ENCODE measurements around the gene SLIT3. TPM values are rescaled to one million over a fixed set of nuclear protein-coding genes. Genes with fewer than 3 reads are reported as not detected.

SLIT3 gene
- total and polyA plus RNA-seq, 10 of the 15 experiments (the other 5 are each of a cell fraction or from before 2014, with no cell fraction given), result 0.05 TPM; not detected in 9

DNA sequence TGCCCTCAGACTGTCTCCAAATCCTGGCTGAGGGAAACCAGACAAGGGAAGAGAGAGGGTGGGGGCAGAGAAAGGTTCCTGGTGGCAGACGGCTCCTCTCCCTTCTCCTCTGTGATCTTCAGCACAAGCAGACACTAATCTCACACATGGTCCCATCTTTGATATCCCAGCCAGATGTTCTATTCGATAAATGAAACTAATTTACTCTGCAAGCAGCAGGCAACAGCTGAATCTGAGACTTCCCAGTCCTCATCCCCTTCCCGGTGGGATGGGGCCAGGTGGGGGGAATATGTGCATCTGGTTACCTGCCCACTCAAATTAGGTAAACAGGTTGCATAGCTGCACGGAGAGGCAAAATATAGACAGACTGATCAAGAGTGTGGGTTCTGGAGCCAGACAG, 512.8 kb downstream of the SLIT3 start:
- DNase-seq (ENCODE audit: low read depth, low spot score) (no peak), ATAC-seq (no peak), FAIRE-seq (no peak)
- ChIA-PET RAD21 (ENCODE audit: unreplicated experiment) (no interaction called here), CTCF (no interaction called here), SMC1A (ENCODE audit: uncharacterized antibody, unreplicated experiment) (no interaction called here), POLR2A (no interaction called here)
- no peaks in the 10 kb centered on the region for H3K9me3 ChIP-seq (replicated peaks; ENCODE audit: control insufficient read depth, insufficient read depth, low read length)
- in situ Hi-C loops (cut with MboI), result no loop called here
- TF ChIP-seq, protein P1, sequence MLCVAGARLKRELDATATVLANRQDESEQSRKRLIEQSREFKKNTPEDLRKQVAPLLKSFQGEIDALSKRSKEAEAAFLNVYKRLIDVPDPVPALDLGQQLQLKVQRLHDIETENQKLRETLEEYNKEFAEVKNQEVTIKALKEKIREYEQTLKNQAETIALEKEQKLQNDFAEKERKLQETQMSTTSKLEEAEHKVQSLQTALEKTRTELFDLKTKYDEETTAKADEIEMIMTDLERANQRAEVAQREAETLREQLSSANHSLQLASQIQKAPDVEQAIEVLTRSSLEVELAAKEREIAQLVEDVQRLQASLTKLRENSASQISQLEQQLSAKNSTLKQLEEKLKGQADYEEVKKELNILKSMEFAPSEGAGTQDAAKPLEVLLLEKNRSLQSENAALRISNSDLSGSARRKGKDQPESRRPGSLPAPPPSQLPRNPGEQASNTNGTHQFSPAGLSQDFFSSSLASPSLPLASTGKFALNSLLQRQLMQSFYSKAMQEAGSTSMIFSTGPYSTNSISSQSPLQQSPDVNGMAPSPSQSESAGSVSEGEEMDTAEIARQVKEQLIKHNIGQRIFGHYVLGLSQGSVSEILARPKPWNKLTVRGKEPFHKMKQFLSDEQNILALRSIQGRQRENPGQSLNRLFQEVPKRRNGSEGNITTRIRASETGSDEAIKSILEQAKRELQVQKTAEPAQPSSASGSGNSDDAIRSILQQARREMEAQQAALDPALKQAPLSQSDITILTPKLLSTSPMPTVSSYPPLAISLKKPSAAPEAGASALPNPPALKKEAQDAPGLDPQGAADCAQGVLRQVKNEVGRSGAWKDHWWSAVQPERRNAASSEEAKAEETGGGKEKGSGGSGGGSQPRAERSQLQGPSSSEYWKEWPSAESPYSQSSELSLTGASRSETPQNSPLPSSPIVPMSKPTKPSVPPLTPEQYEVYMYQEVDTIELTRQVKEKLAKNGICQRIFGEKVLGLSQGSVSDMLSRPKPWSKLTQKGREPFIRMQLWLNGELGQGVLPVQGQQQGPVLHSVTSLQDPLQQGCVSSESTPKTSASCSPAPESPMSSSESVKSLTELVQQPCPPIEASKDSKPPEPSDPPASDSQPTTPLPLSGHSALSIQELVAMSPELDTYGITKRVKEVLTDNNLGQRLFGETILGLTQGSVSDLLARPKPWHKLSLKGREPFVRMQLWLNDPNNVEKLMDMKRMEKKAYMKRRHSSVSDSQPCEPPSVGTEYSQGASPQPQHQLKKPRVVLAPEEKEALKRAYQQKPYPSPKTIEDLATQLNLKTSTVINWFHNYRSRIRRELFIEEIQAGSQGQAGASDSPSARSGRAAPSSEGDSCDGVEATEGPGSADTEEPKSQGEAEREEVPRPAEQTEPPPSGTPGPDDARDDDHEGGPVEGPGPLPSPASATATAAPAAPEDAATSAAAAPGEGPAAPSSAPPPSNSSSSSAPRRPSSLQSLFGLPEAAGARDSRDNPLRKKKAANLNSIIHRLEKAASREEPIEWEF (IDR thresholded peaks at IDR 0.05; ENCODE audit: insufficient replicate concordance, low read depth, low read length), result no peak
- TF ChIP-seq, protein P2, sequence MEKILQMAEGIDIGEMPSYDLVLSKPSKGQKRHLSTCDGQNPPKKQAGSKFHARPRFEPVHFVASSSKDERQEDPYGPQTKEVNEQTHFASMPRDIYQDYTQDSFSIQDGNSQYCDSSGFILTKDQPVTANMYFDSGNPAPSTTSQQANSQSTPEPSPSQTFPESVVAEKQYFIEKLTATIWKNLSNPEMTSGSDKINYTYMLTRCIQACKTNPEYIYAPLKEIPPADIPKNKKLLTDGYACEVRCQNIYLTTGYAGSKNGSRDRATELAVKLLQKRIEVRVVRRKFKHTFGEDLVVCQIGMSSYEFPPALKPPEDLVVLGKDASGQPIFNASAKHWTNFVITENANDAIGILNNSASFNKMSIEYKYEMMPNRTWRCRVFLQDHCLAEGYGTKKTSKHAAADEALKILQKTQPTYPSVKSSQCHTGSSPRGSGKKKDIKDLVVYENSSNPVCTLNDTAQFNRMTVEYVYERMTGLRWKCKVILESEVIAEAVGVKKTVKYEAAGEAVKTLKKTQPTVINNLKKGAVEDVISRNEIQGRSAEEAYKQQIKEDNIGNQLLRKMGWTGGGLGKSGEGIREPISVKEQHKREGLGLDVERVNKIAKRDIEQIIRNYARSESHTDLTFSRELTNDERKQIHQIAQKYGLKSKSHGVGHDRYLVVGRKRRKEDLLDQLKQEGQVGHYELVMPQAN (conservative IDR thresholded peaks at IDR 0.05), result no peak
- no peak for TF ChIP-seq CBX5 (IDR thresholded peaks at IDR 0.05; ENCODE audit: low read depth)
- H3K4me1 ChIP-seq (ENCODE audit: control insufficient read depth, insufficient read depth, low read length), result no peaks in the 10 kb centered on the region
- H3K36me3 ChIP-seq (ENCODE audit: control insufficient read depth in 2 of 2, insufficient read depth in 2 of 2, low read length in 1 of 2), result no peaks in the 10 kb centered on the region
- H3K27ac ChIP-seq (ENCODE audit: control insufficient read depth, insufficient read depth), result no peak overlapping the region
- H3K4me3 ChIP-seq, result no peak overlapping the region
- H3K4me2 ChIP-seq (ENCODE audit: control insufficient read depth, insufficient read depth), result no peak overlapping the region
- no peaks in the 10 kb centered on the region for H3K79me2 ChIP-seq (ENCODE audit: control insufficient read depth, insufficient read depth, low read length)
- no peak overlapping the region for H2AFZ ChIP-seq (ENCODE audit: control insufficient read depth, low read depth, low read length)
- 33% methylated on average over 4 of the region's 4 CpGs for WGBS (ENCODE audit: insufficient coverage, insufficient replicate concordance, low lambda C conversion rate, missing lambda C conversion rate)
- no peak overlapping the region for H3K9ac ChIP-seq (ENCODE audit: control insufficient read depth, insufficient read depth, low read length)
- intact Hi-C loops (cut with micrococcal nuclease; ENCODE audit: unreplicated experiment), result no loop called here
- no TSS peak for BruUV-seq (replicated peaks)
- H3K27me3 ChIP-seq (replicated peaks in 1 of 2; ENCODE audit: control insufficient read depth in 2 of 2, insufficient read depth in 2 of 2, low read length in 1 of 2), result peaks cover 4 to 8% of the 10 kb centered on the region in 2 experiments; a peak in 1 of 4 replicates
- no peaks in the 10 kb centered on the region for H4K20me1 ChIP-seq (ENCODE audit: control insufficient read depth, insufficient read depth)
